IPS-20b (cell line): ENCODE results near the gene LRRC56.

Experiments used
- H3K27ac ChIP-seq: one replicate; pipeline ENCODE4 v1.5.1; 2013; ENCODE audit warnings: low read length
- H3K27me3 ChIP-seq: 2 replicates; pipeline ENCODE4 v1.6.1; 2013; ENCODE audit warnings: mild to moderate bottlenecking, low read length, inconsistent platforms; ENCODE audit not compliant: insufficient read depth
- H3K36me3 ChIP-seq: 2 replicates; pipeline ENCODE4 v1.6.1; 2013; ENCODE audit warnings: low read depth, mild to moderate bottlenecking, inconsistent platforms, low read length, moderate library complexity; ENCODE audit not compliant: insufficient read depth
- H3K4me1 ChIP-seq: 2 replicates; pipeline ENCODE4 v1.6.1; 2013; ENCODE audit warnings: mild to moderate bottlenecking, control low read depth, inconsistent platforms, low read length, moderate library complexity; ENCODE audit not compliant: insufficient read depth
- H3K4me3 ChIP-seq: 2 replicates; pipeline ENCODE4 v1.5.1; 2013; ENCODE audit warnings: mild to moderate bottlenecking, low read length, inconsistent platforms
- H3K9ac ChIP-seq: 2 replicates; pipeline ENCODE4 v1.6.1; 2013; ENCODE audit warnings: low read depth, mild to moderate bottlenecking, inconsistent platforms, low read length, moderate library complexity
- H3K9me3 ChIP-seq: 2 replicates; pipeline ENCODE4 v1.6.1; 2013; ENCODE audit warnings: mild to moderate bottlenecking, low read depth, low read length, inconsistent platforms; ENCODE audit not compliant: insufficient read depth

Gene LRRC56

GRCh38 chr11:503179-503981 is 33.9 kb upstream of the LRRC56 start:
- no peak overlapping the region for H3K4me3 ChIP-seq
- H3K9me3 ChIP-seq, result no peaks in the 10 kb centered on the region
- H3K27me3 ChIP-seq, result no peaks in the 10 kb centered on the region
- no peak overlapping the region for H3K9ac ChIP-seq
- no peaks in the 10 kb centered on the region for H3K4me1 ChIP-seq
- peaks cover 28% of the 10 kb centered on the region for H3K36me3 ChIP-seq
- no peak overlapping the region for H3K27ac ChIP-seq

- no peak overlapping the region for H3K9ac ChIP-seq
- no peaks in the 10 kb centered on the region for H3K4me1 ChIP-seq
- peak overlapping the region; percentile 30; the same call in 1 of the 2 replicates for H3K4me3 ChIP-seq
- no peaks in the 10 kb centered on the region for H3K27me3 ChIP-seq
- H3K27ac ChIP-seq, result no peak overlapping the region
- H3K36me3 ChIP-seq, result peaks cover 23% of the 10 kb centered on the region
- no peaks in the 10 kb centered on the region for H3K9me3 ChIP-seq
Observed at GRCh38 chr11:504053-504993, 33.0 kb upstream of the LRRC56 start.

- no peaks in the 10 kb centered on the region for H3K4me1 ChIP-seq
- no peaks in the 10 kb centered on the region for H3K27me3 ChIP-seq
- no peak overlapping the region for H3K9ac ChIP-seq
- H3K9me3 ChIP-seq, result no peaks in the 10 kb centered on the region
- H3K27ac ChIP-seq, result no peak overlapping the region
- H3K36me3 ChIP-seq, result peaks cover 21% of the 10 kb centered on the region
- H3K4me3 ChIP-seq, result no peak overlapping the region
Observed at GRCh38 chr11:504994-505344, 32.4 kb upstream of the LRRC56 start.

- H3K9ac ChIP-seq, result peak overlapping the region; percentile 95
- H3K27me3 ChIP-seq, result no peaks in the 10 kb centered on the region
- no peaks in the 10 kb centered on the region for H3K4me1 ChIP-seq
Observed at GRCh38 chr11:506238-506994, 30.9 kb upstream of the LRRC56 start.

GRCh38 chr11:506995-507726 is 30.2 kb upstream of the LRRC56 start, which contains the start of gene RNH1:
Gene RNH1 (minus strand): TSS chr11:507242. CDS start chr11:502162, 5,080 bp downstream.
- H3K4me3 ChIP-seq, result peak within 1 kb of the TSS; percentile 94

More at GRCh38 chr11:506238-506994, 30.9 kb upstream of the LRRC56 start:
- peaks cover 16% of the 10 kb centered on the region for H3K36me3 ChIP-seq
- peak overlapping the region; percentile 77 for H3K27ac ChIP-seq
- H3K9me3 ChIP-seq, result no peaks in the 10 kb centered on the region
- peak overlapping the region; percentile 94 for H3K4me3 ChIP-seq

GRCh38 chr11:507727-508515 is 29.4 kb upstream of the LRRC56 start:
- Histone ChIP-seq H3K9ac (peak overlapping the region; percentile 70), H3K4me3 (peak overlapping the region; percentile 74), H3K4me1 (no peaks in the 10 kb centered on the region), H3K36me3 (peaks cover 10% of the 10 kb centered on the region; the same call in 1 of the 2 replicates), H3K27ac (no peak overlapping the region), H3K27me3 (no peaks in the 10 kb centered on the region), H3K9me3 (no peaks in the 10 kb centered on the region)

More at GRCh38 chr11:506995-507726, 30.2 kb upstream of the LRRC56 start, which contains the start of gene RNH1:
- H3K9me3 ChIP-seq, result no peaks in the 10 kb centered on the region
- peaks cover 10% of the 10 kb centered on the region; the same call in 1 of the 2 replicates for H3K36me3 ChIP-seq
- H3K27ac ChIP-seq, result peak within 1 kb of the TSS; percentile 77
- H3K27me3 ChIP-seq, result no peaks in the 10 kb centered on the region
- H3K9ac ChIP-seq, result peak within 1 kb of the TSS; percentile 95
- H3K4me1 ChIP-seq, result no peaks in the 10 kb centered on the region

- H3K27me3 ChIP-seq, result no peaks in the 10 kb centered on the region
- no peak overlapping the region for H3K4me3 ChIP-seq
- no peak overlapping the region for H3K9ac ChIP-seq
- no peaks in the 10 kb centered on the region for H3K4me1 ChIP-seq
- H3K9me3 ChIP-seq, result no peaks in the 10 kb centered on the region
- H3K36me3 ChIP-seq, result peaks cover 10% of the 10 kb centered on the region; the same call in 1 of the 2 replicates
- H3K27ac ChIP-seq, result no peak overlapping the region
Observed at GRCh38 chr11:508956-509355, 28.4 kb upstream of the LRRC56 start.

- Histone ChIP-seq H3K4me3 (no peak overlapping the region), H3K36me3 (peaks cover 10% of the 10 kb centered on the region; the same call in 1 of the 2 replicates), H3K27ac (no peak overlapping the region), H3K27me3 (no peaks in the 10 kb centered on the region), H3K9me3 (peaks cover 10% of the 10 kb centered on the region), H3K4me1 (no peaks in the 10 kb centered on the region), H3K9ac (no peak overlapping the region)
Observed at GRCh38 chr11:512761-513595, 24.3 kb upstream of the LRRC56 start.

- Histone ChIP-seq H3K9me3 (peaks cover 13% of the 10 kb centered on the region), H3K36me3 (peaks cover 6% of the 10 kb centered on the region; the same call in 1 of the 2 replicates), H3K27me3 (no peaks in the 10 kb centered on the region), H3K9ac (no peak overlapping the region), H3K27ac (no peak overlapping the region), H3K4me3 (no peak overlapping the region), H3K4me1 (no peaks in the 10 kb centered on the region)
Observed at GRCh38 chr11:514606-515005, 22.7 kb upstream of the LRRC56 start.
